GM18517 (cell line): ENCODE measurements around the gene ARL10.
"Not testable (repeated sequence)": the region's sequence is repeated elsewhere in the genome, so short reads cannot be mapped to it uniquely, and the experiment has no call there.

Experiments
- ATAC-seq: cut with Tn5 transposase; IDR thresholded peaks from one replicate; pipeline ENCODE4 v1.9.1; 2021; ENCODE audit warnings: mild to moderate bottlenecking, moderate library complexity; ENCODE audit not compliant: unreplicated experiment

Gene ARL10

GRCh38 chr5:176388444-176389134 lies 23.3 kb downstream of the ARL10 start, which contains the start of the genes HIGD2A and NOP16:
Gene HIGD2A (plus strand): TSS chr5:176388751. CDS start chr5:176388820, 69 bp downstream.
Gene NOP16 (minus strand): TSS chr5:176388598. CDS start chr5:176388539, 59 bp downstream.
- ATAC-seq: peak; percentile 84

GRCh38 chr5:176389135-176390123 lies 24.1 kb downstream of the ARL10 start:
- peak; percentile 32 for ATAC-seq

- no peak for ATAC-seq
Observed at GRCh38 chr5:176391479-176391878, 26.2 kb downstream of the ARL10 start.

- no peak for ATAC-seq
Observed at GRCh38 chr5:176391999-176392398, 26.7 kb downstream of the ARL10 start.

GRCh38 chr5:176392526-176392925 lies 27.2 kb downstream of the ARL10 start:
- no peak for ATAC-seq

GRCh38 chr5:176394096-176394495 lies 28.8 kb downstream of the ARL10 start:
- ATAC-seq: no peak

GRCh38 chr5:176394881-176395675 lies 29.8 kb downstream of the ARL10 start:
- ATAC-seq: no peak

GRCh38 chr5:176396330-176396729 lies 31.0 kb downstream of the ARL10 start:
- no peak for ATAC-seq

- no peak for ATAC-seq
Observed at GRCh38 chr5:176397736-176398420, 32.6 kb downstream of the ARL10 start.

GRCh38 chr5:176400382-176401156 lies 35.3 kb downstream of the ARL10 start:
- no peak for ATAC-seq

- no peak for ATAC-seq
Observed at GRCh38 chr5:176401281-176402205, 36.3 kb downstream of the ARL10 start.

GRCh38 chr5:176405656-176406435 lies 40.6 kb downstream of the ARL10 start:
- no peak for ATAC-seq

GRCh38 chr5:176406436-176407052 lies 41.3 kb downstream of the ARL10 start:
- no peak for ATAC-seq

GRCh38 chr5:176407456-176408251 lies 42.4 kb downstream of the ARL10 start:
- no peak for ATAC-seq

GRCh38 chr5:176408252-176408573 lies 42.9 kb downstream of the ARL10 start:
- ATAC-seq: not testable (repeated sequence)

- ATAC-seq: no peak
Observed at GRCh38 chr5:176408590-176408989, 43.3 kb downstream of the ARL10 start.

- ATAC-seq: no peak
Observed at GRCh38 chr5:176409765-176410164, 44.5 kb downstream of the ARL10 start.
